H9 (cell line): ENCODE measurements around the gene MC1R. TPM values are rescaled to one million over a fixed set of nuclear protein-coding genes. Genes with fewer than 3 reads are reported as not detected.

Experiments used
- DNase-seq: peaks from one replicate; pipeline ENCODE4 v3.0.0-alpha.2; 2017
- H2AFZ ChIP-seq: one replicate; pipeline ENCODE4 v1.6.1; 2013; ENCODE audit warnings: mild to moderate bottlenecking, low read length, control low read depth, moderate library complexity
- H2AK5ac ChIP-seq: 2 replicates; pipeline ENCODE4 v1.6.1; 2013; ENCODE audit warnings: low read length, control low read depth, mixed read lengths; ENCODE audit not compliant: insufficient read length
- H2BK120ac ChIP-seq: one replicate; pipeline ENCODE4 v1.6.1; 2013; ENCODE audit warnings: low read depth, mild to moderate bottlenecking, low read length, control low read depth, inconsistent platforms; ENCODE audit not compliant: poor library complexity, severe bottlenecking
- H2BK12ac ChIP-seq: 2 replicates; pipeline ENCODE4 v1.6.1; 2013; ENCODE audit warnings: low read length, control low read depth, mixed read lengths, low read depth; ENCODE audit not compliant: insufficient read length
- H2BK15ac ChIP-seq: 2 replicates; pipeline ENCODE4 v1.6.1; 2013; ENCODE audit warnings: low read depth, low read length, control low read depth
- H2BK20ac ChIP-seq: one replicate; pipeline ENCODE4 v1.6.1; 2013; ENCODE audit warnings: low read depth, mild to moderate bottlenecking, low read length, control low read depth, inconsistent platforms; ENCODE audit not compliant: poor library complexity, severe bottlenecking
- H2BK5ac ChIP-seq: 2 replicates; pipeline ENCODE4 v1.6.1; 2013; ENCODE audit warnings: low read length, control low read depth, mixed read lengths; ENCODE audit not compliant: insufficient read length
- H3K14ac ChIP-seq: 2 replicates; pipeline ENCODE4 v1.6.1; 2013; ENCODE audit warnings: low read length, control low read depth; ENCODE audit not compliant: insufficient read depth
- H3K18ac ChIP-seq: 2 replicates; pipeline ENCODE4 v1.6.1; 2013; ENCODE audit warnings: low read depth, mild to moderate bottlenecking, mixed read lengths, low read length, control low read depth; ENCODE audit not compliant: insufficient read length
- H3K23ac ChIP-seq: 2 replicates; pipeline ENCODE4 v1.6.1; 2013; ENCODE audit warnings: low read length, control low read depth, mixed read lengths, low read depth; ENCODE audit not compliant: insufficient read length
- H3K23me2 ChIP-seq: 2 replicates; pipeline ENCODE4 v1.6.1; 2013; ENCODE audit warnings: low read depth, mild to moderate bottlenecking, mixed read lengths, low read length, control low read depth; ENCODE audit not compliant: insufficient read length, poor library complexity, severe bottlenecking
- H3K27ac ChIP-seq: 2 replicates; pipeline ENCODE4 v1.5.1; 2013; ENCODE audit warnings: low read length, control low read depth, mixed read lengths, low read depth; ENCODE audit not compliant: insufficient read length
- H3K27me3 ChIP-seq: 2 replicates; pipeline ENCODE4 v1.6.1; 2013; ENCODE audit warnings: low read length, control low read depth, inconsistent platforms; ENCODE audit not compliant: insufficient read depth
- H3K4ac ChIP-seq: 2 replicates; pipeline ENCODE4 v1.6.1; 2013; ENCODE audit warnings: low read depth, mild to moderate bottlenecking, control low read depth, inconsistent platforms, low read length, moderate library complexity
- H3K4me1 ChIP-seq: 2 replicates; pipeline ENCODE4 v1.6.1; 2013; ENCODE audit warnings: low read length, control low read depth, inconsistent platforms; ENCODE audit not compliant: insufficient read depth
- H3K4me2 ChIP-seq: 2 replicates; pipeline ENCODE4 v1.6.1; 2013; ENCODE audit warnings: low read length, control low read depth, mixed read lengths; ENCODE audit not compliant: insufficient read length, insufficient read depth
- H3K56ac ChIP-seq: 2 replicates; pipeline ENCODE4 v1.6.1; 2013; ENCODE audit warnings: low read depth, mild to moderate bottlenecking, mixed read lengths, low read length, control low read depth; ENCODE audit not compliant: insufficient read length
- H3K79me1 ChIP-seq: 2 replicates; pipeline ENCODE4 v1.6.1; 2013; ENCODE audit warnings: low read depth, mild to moderate bottlenecking, moderate library complexity, low read length, control low read depth, inconsistent platforms; ENCODE audit not compliant: insufficient read depth, poor library complexity, severe bottlenecking
- H3K79me2 ChIP-seq: 2 replicates; pipeline ENCODE4 v1.6.1; 2013; ENCODE audit warnings: low read length, control low read depth, inconsistent platforms; ENCODE audit not compliant: insufficient read depth
- H3K9ac ChIP-seq: 2 replicates; pipeline ENCODE4 v1.6.1; 2013; ENCODE audit warnings: low read length, control low read depth, mixed read lengths; ENCODE audit not compliant: insufficient read length; ENCODE audit errors: extremely low read depth
- H3K9me3 ChIP-seq: one replicate; pipeline ENCODE4 v1.6.1; 2013; ENCODE audit warnings: low read depth, low read length, inconsistent platforms; ENCODE audit not compliant: control insufficient read depth
- H3T11ph ChIP-seq: one replicate; pipeline ENCODE4 v1.6.1; 2013; ENCODE audit warnings: mild to moderate bottlenecking, low read length, control low read depth, inconsistent platforms
- H4K20me1 ChIP-seq: one replicate; pipeline ENCODE4 v1.6.1; 2013; ENCODE audit not compliant: control insufficient read depth, insufficient read length, insufficient read depth
- H4K5ac ChIP-seq: 2 replicates; pipeline ENCODE4 v1.6.1; 2013; ENCODE audit warnings: low read depth, mild to moderate bottlenecking, mixed read lengths, low read length, control low read depth; ENCODE audit not compliant: insufficient read length
- H4K8ac ChIP-seq: replicated peaks from 2 replicates; pipeline ENCODE4 v1.6.1; 2013; ENCODE audit warnings: low read length, control low read depth, mixed read lengths, low read depth; ENCODE audit not compliant: insufficient read length
- H4K91ac ChIP-seq: 2 replicates; pipeline ENCODE4 v1.6.1; 2013; ENCODE audit warnings: low read depth, mild to moderate bottlenecking, moderate library complexity, mixed read lengths, low read length, control low read depth; ENCODE audit not compliant: insufficient read length
- H3K27ac Mint-ChIP-seq, 3 experiments: 2 replicates in 2 of 3; 3 replicates in 1 of 3; pipeline ENCODE4 v1.8.0; 2020 to 2021; ENCODE audit warnings: mixed read lengths in 3 of 3, mild to moderate bottlenecking in 1 of 3, moderate library complexity in 1 of 3
- H3K27me3 Mint-ChIP-seq: 2 replicates; pipeline ENCODE4 v1.8.0; 2021; ENCODE audit warnings: low read depth, mild to moderate bottlenecking, moderate library complexity, mixed read lengths
- H3K36me3 Mint-ChIP-seq, 3 experiments: 2 replicates in 2 of 3; 3 replicates in 1 of 3; pipeline ENCODE4 v1.8.0; 2020 to 2021; ENCODE audit warnings: low read depth in 3 of 3, mixed read lengths in 3 of 3; ENCODE audit not compliant: insufficient read depth in 1 of 3
- H3K4me1 Mint-ChIP-seq, 2 experiments: 2 replicates each; pipeline ENCODE4 v1.8.0; 2020; ENCODE audit warnings: mixed read lengths in 2 of 2
- H3K4me3 Mint-ChIP-seq, 2 experiments: 2 replicates in 1 of 2; 3 replicates in 1 of 2; pipeline ENCODE4 v1.8.0; 2020 to 2021; ENCODE audit warnings: mild to moderate bottlenecking in 2 of 2, mixed read lengths in 2 of 2, moderate library complexity in 1 of 2
- H3K9me3 Mint-ChIP-seq, 2 experiments: 2 replicates in 1 of 2; 3 replicates in 1 of 2; pipeline ENCODE4 v1.8.0; 2020; ENCODE audit warnings: mild to moderate bottlenecking in 2 of 2, mixed read lengths in 2 of 2, moderate library complexity in 1 of 2
- CTCF ChIP-seq: fragments of 200-600 bp; sonication (generic); conservative IDR thresholded peaks from 3 replicates; pipeline ENCODE4 v1.8.0; 2021; ENCODE audit warnings: antibody characterized with exemption, mild to moderate bottlenecking
- WGBS: extraction: QIAGEN DNeasy Blood & Tissue Kit; methylation state at CpG from one replicate; pipeline ENCODE4 v1.1.7; 2013; ENCODE audit warnings: missing lambda C conversion rate, low lambda C conversion rate, mixed read lengths; ENCODE audit not compliant: insufficient read length; ENCODE audit errors: extremely low coverage; 5-methylcytosine and 5-hydroxymethylcytosine counted together
- total RNA-seq: library from RNA; stranded (reverse); gene quantifications from 2 replicates; pipeline ENCODE4 v1.2.1, GENCODE V29; 2021

Gene MC1R
- total RNA-seq, 1 experiment from 2014 or later, result 4.7 TPM

GRCh38 chr16:89893642-89894548 lies 24.8 kb upstream of the MC1R start:
- Histone ChIP-seq H2AFZ (no peak overlapping the region), H3K18ac (no peak overlapping the region), H3K4me1 (no peaks in the 10 kb centered on the region), H2BK20ac (no peak overlapping the region), H4K20me1 (no peaks in the 10 kb centered on the region), H3K23ac (no peak overlapping the region), H3K14ac (no peak overlapping the region), H2BK5ac (no peak overlapping the region), H3K23me2 (no peaks in the 10 kb centered on the region), H3K27ac (no peak overlapping the region), H3K79me1 (no peaks in the 10 kb centered on the region), H4K91ac (no peak overlapping the region), H4K8ac (no peak overlapping the region), H2AK5ac (no peak overlapping the region), H3K9me3 (no peaks in the 10 kb centered on the region), H2BK120ac (no peak overlapping the region), H3T11ph (no peak overlapping the region), H2BK12ac (no peak overlapping the region), H3K9ac (no peak overlapping the region), H4K5ac (no peak overlapping the region), H2BK15ac (no peak overlapping the region), H3K56ac (no peak overlapping the region), H3K79me2 (no peaks in the 10 kb centered on the region), H3K27me3 (no peaks in the 10 kb centered on the region), H3K4me2 (no peak overlapping the region), H3K4ac (no peak overlapping the region)
- no CpG with 5 or more reads among the region's 45 CpGs for WGBS
- DNase-seq, result no peak
- no peak overlapping the region for H3K27ac Mint-ChIP-seq
- H3K4me3 Mint-ChIP-seq, result no peak overlapping the region
- H3K27me3 Mint-ChIP-seq, result no peaks in the 10 kb centered on the region
- peaks cover 15 to 63% (median 62%) of the 10 kb centered on the region in 3 experiments for H3K36me3 Mint-ChIP-seq
- TF ChIP-seq CTCF, result no peak
- H3K4me1 Mint-ChIP-seq, result no peaks in the 10 kb centered on the region
- H3K9me3 Mint-ChIP-seq, result no peaks in the 10 kb centered on the region
